NCI-H187 (cell line): ENCODE measurements around the gene FANCB.

Experiments used
- DNase-seq, 2 experiments: peaks; one replicate each; lab custom pipeline; 2025; lab: John Stamatoyannopoulos, UW

Gene FANCB

DNA sequence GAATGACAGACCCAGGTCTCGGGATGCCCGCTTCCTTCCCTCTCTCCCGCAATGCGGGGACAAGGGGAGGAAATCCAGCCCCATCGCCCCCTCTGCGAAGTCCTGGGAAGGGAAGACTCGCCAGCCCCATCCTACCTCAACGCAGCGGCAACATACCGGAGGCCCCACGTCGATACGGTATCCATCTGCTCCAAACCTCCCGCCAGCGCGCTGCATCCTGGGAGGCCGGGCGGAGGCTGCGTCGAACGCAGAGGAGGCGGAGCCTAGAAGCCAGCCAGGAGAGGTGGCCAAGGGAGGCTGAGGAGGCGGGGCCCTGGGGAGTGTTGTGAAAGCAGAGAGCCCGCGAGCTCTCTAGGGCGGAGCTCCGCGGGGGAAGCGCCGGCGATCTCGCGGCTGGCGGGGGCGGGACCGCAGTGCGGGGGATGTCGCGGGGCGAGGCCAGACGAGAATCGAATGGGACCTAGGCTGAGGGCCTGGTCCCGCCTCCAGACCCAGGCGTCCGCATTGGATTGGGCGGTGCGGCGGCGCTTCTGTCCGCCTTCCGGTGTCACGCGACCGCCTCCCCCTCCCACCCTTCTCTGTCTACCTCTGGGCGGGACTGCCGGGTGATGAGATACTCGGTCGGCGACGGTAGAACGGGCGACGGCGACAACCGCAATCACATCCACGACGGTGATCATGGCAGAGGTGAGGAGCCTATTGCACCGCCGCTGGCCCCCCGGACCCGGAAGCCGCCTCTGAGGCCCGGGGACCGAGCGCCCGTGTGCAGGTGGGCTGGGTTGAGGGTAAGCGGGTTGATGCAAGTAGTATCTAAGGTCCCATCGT lies at the start of gene FANCB, which contains the start of gene MOSPD2:
FANCB (minus strand) TSS at position 219 of the 825 bp plus-strand sequence. CDS start 7,559 bp downstream, outside the sequence.
MOSPD2 (plus strand) TSS at position 571 of the 825 bp plus-strand sequence; CDS start at position 679, 108 bp downstream.
- peak; percentile 87 to 96 for DNase-seq

DNA sequence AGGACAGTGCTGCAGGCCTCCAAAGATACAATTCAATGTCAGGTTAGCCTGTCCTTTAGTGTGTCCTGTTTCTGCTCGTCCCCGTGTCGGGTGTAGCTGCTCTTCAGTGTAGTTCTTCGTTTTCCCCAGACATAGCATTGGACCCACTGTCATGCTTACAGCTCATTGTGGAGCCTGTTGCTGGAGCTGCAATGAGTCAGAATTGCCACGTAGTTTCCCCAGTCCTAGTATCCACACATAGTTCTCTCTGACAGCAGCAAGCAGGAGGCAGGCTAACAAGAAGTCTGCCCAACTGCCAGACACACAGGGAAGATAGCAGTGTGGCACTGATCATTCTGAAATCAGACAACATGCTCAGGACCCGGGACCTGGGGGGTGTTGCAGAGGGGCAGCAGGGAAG lies 49.6 kb upstream of the FANCB start:
- no peak for DNase-seq

DNA sequence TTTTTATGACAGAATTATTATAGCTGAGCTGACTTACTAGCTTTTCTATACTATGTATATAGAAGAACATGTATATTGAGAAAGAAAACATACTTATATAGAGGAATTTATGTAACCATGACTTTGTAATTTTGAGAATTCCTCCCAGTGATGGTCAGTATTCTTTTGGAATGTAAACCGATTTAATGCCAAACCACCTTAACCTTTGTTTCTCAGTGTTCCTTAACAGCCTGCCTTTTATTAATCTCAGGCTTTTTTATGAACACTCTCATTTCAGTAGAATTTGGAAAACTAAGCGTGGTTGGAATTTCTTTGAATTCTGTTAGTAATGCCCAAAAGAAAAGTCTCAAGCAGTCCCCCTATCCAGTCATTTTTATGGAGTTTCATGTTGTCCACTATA lies 47.3 kb upstream of the FANCB start:
- DNase-seq, result no peak

DNA sequence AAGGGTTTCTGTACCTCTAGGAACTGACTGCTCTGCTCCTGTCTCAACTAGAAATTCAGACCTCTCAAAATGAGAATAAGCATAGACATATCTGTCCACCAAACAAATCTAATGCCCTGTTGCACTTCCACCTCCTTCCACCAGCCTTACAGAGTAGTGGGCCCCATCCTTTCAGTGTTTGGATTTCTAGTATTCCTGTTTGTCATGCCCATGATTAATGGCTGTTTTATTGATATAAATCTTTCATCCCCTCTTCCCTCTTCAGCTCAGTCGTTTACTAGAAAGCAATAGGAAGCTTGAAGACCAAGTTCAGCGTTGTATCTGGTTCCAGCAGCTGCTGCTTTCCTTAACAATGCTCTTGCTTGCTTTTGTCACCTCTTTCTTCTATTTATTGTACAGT lies 46.5 kb upstream of the FANCB start:
- no peak for DNase-seq

GRCh38 chrX:14916017-14916674 lies 43.3 kb upstream of the FANCB start:
- no peak for DNase-seq

- no peak for DNase-seq
Observed at GRCh38 chrX:14915596-14915995, 42.7 kb upstream of the FANCB start.

- DNase-seq, result no peak
Observed at GRCh38 chrX:14913241-14913640, 40.4 kb upstream of the FANCB start.

GRCh38 chrX:14903891-14904290 lies 31.0 kb upstream of the FANCB start:
- no peak for DNase-seq

GRCh38 chrX:14902537-14902936 lies 29.7 kb upstream of the FANCB start:
- DNase-seq, result no peak

GRCh38 chrX:14899607-14900006 lies 26.7 kb upstream of the FANCB start:
- DNase-seq, result no peak

DNA sequence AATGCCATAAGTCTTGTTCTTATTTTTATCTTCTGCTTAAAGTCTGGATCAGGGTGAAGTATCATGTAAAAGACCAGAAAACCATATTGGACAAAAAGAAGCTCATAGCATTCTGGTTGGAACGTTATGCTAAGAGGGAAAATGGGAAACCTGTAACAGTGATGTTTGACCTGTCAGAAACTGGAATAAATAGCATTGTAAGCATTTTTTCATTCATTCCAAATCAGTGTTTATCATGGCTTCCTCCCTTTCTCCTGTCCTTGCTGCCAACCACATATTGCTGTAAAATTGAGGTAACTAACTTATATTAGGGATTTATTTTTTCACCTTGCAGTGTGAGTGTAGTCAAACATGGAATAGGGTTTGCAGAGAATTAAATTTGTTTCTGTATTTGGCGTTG lies 24.2 kb upstream of the FANCB start:
- no peak for DNase-seq

DNA sequence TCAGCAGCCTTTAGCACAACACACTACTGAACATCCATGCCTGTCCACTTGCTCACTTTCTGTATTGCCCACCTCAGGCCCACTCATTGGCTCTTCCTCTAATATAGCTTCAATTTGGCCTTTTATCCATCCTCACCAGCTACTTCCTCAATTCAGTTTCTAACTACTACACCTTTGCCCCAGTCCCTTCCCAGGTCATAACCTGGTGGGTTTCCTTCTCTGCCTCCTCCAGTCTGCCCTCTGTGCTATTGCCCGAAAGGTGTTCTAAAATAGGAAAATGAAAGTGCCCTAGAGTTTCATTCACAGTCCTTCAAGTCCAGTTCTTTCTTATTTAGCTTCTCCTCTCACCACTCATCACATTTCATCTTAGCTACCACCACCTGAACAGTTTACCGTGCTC lies 23.4 kb upstream of the FANCB start:
- DNase-seq, result no peak

DNA sequence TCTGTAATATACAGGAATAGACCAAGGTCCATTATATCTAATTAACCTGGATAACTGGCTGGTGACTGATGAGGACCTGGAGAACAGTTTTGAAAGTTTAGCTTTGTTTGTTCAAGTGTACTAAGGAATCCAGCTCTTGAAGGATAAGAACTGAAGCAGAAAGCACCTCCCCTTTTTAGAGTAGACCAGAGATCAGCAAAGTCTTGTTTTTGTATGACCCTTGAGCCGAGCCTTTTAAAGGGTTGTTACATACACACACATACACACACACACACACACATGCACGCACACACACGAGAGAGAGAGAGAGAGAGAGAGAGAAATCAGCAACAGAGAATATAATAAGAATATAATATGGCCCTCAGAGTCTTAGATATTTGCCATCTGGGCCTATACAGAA lies 13.4 kb upstream of the FANCB start:
- no peak for DNase-seq

- no peak for DNase-seq
Observed at GRCh38 chrX:14884714-14885113, 11.8 kb upstream of the FANCB start.

DNA sequence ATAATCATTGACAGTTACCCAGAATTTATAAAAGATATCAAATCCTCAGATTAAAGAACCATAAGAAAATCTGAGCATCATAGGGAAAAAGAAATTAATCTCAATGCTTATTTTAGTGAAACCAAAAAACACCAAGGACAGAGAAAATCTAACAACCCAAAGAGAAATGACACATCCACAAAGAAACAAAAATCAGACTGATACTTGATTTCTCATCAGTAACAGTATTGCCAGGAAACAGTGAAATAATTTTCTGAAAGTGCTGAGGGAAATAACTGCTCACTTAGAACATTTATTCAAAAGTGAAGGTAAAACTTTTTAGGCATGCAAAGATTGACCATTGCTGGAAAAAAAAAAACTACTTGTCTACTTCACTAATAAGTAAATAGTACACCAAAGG lies 11.0 kb upstream of the FANCB start:
- no peak for DNase-seq

DNA sequence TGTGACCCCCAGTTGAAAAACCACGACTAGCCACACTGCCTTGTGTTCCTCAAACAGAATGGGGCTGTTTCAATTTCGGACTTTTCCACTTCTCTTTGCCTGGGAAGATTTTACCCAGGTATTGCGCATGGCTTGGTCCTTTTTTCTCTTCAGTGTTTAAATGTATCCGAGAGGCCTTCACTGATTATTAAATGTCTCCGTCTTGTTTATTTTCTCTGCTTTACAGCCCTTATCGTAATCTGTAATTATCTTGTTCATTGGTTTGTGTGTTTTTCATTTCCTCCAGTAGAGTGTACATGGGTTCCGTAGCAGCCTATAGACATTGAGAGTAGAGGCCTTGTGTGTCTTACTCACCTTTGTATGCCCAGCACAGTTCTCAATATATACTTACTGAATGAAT lies 2.8 kb upstream of the FANCB start:
- DNase-seq, result no peak

DNA sequence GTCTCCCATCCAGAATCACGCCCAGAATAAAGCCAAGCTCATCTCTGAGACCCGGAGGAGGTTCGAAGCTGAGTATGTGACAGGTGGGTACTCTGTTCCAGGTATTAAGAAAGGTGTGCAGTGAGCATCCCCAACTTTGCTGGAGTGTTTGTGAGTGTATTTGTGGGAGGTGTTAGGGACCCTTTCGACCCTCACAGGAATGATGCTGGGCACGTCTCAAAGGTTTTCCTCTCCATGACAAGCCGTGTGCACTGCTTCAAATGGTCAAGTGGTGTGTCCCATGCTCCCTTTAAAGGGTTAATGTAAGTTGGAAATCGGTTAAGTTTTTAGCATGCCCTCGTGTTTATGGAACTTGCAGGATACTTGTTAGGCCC lies 794 bp upstream of the FANCB start:
- DNase-seq, result no peak

- DNase-seq, result no peak
Observed at GRCh38 chrX:14872355-14872754, 514 bp downstream of the FANCB start.

GRCh38 chrX:14871767-14872166 lies 1.1 kb downstream of the FANCB start:
- DNase-seq, result no peak

DNA sequence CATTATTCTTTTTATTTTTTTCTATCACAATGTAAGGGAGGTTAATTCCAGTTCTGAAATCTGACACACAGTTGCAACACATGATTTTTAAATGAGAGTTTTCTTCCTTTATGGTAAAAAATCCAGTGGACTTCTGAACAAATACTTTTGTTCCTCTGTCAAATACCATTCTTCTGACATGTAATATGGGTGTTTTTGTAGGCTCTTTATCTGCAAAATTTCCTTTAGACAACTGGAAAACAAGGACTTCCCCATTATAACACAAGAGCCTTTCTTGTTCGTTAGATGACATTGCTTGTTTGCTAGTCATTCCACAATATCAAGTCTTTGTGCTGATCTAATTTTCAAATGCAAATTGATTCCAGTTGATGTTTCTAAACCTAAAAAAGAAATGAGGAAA lies 7.7 kb downstream of the FANCB start:
- DNase-seq, result no peak

- no peak for DNase-seq
Observed at GRCh38 chrX:14864631-14865030, 8.2 kb downstream of the FANCB start.

DNA sequence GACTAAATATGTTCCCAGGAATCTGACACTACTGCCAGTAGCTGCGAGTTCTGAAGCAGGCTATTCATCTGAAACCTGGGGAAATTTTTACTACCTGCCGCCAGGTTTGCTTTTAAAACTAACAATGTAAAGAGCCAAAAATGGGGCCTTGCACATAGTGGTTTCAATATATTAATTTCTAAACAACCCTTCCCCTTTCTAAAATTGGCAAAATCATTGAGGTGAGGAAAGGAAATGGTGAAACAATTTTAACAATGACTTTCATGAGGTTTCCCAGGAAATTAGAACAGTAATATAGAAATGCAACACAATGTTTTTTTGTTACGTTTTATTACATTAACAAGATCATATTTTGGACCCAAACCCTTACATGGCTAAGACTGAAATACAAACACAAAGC lies 21.3 kb downstream of the FANCB start:
- DNase-seq, result no peak

GRCh38 chrX:14843666-14844065 lies 29.2 kb downstream of the FANCB start:
- no peak for DNase-seq

DNA sequence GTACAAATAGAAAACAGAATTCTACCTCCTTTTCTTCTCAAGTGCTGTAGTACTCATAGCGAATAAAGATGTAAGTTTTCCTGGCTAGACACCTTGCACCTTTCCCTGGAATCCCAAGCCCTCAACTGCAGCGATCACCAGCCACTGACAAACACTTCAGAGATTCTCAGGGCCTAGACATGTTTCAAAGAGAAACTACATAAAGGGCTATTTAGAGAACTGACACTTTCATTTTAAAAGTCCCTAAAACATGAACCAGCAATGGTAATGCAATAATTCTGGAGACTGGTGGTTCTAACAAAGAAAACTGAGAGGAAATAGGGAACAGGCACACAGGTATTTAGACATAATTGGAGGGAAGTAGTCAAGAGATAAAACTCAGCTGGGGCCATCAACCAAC lies 35.7 kb downstream of the FANCB start:
- DNase-seq, result no peak
